Measurements from ENCODE around the gene PRDX2.

PRDX2 gene

GRCh38 chr19:12752056-12752781, 49.4 kb downstream of the PRDX2 start:
- H3K27ac ChIP-seq (ENCODE audit: low read length) = no peak overlapping the region
- no peaks in the 10 kb centered on the region for H3K4me1 ChIP-seq (ENCODE audit: control insufficient read depth, low read depth, low read length)
- H3K9me3 ChIP-seq (ENCODE audit: control insufficient read depth, low read depth, low read length) = no peaks in the 10 kb centered on the region
- H3K27me3 ChIP-seq (ENCODE audit: control insufficient read depth, insufficient read depth, low read length) = peaks cover 30% of the 10 kb centered on the region
- H3K9ac ChIP-seq (ENCODE audit: low read length) = no peak overlapping the region
- peak overlapping the region; percentile 53 for H3K4me3 ChIP-seq (ENCODE audit: low read length)
- H3K36me3 ChIP-seq (ENCODE audit: control insufficient read depth, low read depth, low read length) = peaks cover 8% of the 10 kb centered on the region

- H3K27me3 ChIP-seq (ENCODE audit: control insufficient read depth, insufficient read depth, low read length) = peaks cover 30% of the 10 kb centered on the region
Measured at GRCh38 chr19:12751635-12752034, 50.0 kb downstream of the PRDX2 start, which contains the start of gene BEST2. TSS of gene BEST2 (plus strand) at chr19:12751791. CDS start at chr19:12752593, 802 bp downstream.

GRCh38 chr19:12750851-12751250, 50.7 kb downstream of the PRDX2 start:
- peaks cover 30% of the 10 kb centered on the region for H3K27me3 ChIP-seq (ENCODE audit: control insufficient read depth, insufficient read depth, low read length)
- no peaks in the 10 kb centered on the region for H3K4me1 ChIP-seq (ENCODE audit: control insufficient read depth, low read depth, low read length)
- no peak overlapping the region for H3K27ac ChIP-seq (ENCODE audit: low read length)
- no peak overlapping the region for H3K4me3 ChIP-seq (ENCODE audit: low read length)
- H3K9ac ChIP-seq (ENCODE audit: low read length) = no peak overlapping the region
- H3K9me3 ChIP-seq (ENCODE audit: control insufficient read depth, low read depth, low read length) = no peaks in the 10 kb centered on the region
- peaks cover 13% of the 10 kb centered on the region for H3K36me3 ChIP-seq (ENCODE audit: control insufficient read depth, low read depth, low read length)

More at GRCh38 chr19:12751635-12752034, 50.0 kb downstream of the PRDX2 start, which contains the start of gene BEST2:
- Histone ChIP-seq H3K9ac (ENCODE audit: low read length) (no peak within 1 kb of the TSS), H3K9me3 (ENCODE audit: control insufficient read depth, low read depth, low read length) (no peaks in the 10 kb centered on the region), H3K4me1 (ENCODE audit: control insufficient read depth, low read depth, low read length) (no peaks in the 10 kb centered on the region), H3K27ac (ENCODE audit: low read length) (no peak within 1 kb of the TSS), H3K36me3 (ENCODE audit: control insufficient read depth, low read depth, low read length) (peaks cover 11% of the 10 kb centered on the region), H3K4me3 (ENCODE audit: low read length) (peak within 1 kb of the TSS; percentile 53)

GRCh38 chr19:12749938-12750521, 51.6 kb downstream of the PRDX2 start:
- Histone ChIP-seq H3K4me1 (ENCODE audit: control insufficient read depth, low read depth, low read length) (no peaks in the 10 kb centered on the region), H3K36me3 (ENCODE audit: control insufficient read depth, low read depth, low read length) (peaks cover 21% of the 10 kb centered on the region), H3K9ac (ENCODE audit: low read length) (no peak overlapping the region), H3K27me3 (ENCODE audit: control insufficient read depth, insufficient read depth, low read length) (peaks cover 30% of the 10 kb centered on the region), H3K4me3 (ENCODE audit: low read length) (no peak overlapping the region), H3K9me3 (ENCODE audit: control insufficient read depth, low read depth, low read length) (no peaks in the 10 kb centered on the region), H3K27ac (ENCODE audit: low read length) (no peak overlapping the region)

DNA sequence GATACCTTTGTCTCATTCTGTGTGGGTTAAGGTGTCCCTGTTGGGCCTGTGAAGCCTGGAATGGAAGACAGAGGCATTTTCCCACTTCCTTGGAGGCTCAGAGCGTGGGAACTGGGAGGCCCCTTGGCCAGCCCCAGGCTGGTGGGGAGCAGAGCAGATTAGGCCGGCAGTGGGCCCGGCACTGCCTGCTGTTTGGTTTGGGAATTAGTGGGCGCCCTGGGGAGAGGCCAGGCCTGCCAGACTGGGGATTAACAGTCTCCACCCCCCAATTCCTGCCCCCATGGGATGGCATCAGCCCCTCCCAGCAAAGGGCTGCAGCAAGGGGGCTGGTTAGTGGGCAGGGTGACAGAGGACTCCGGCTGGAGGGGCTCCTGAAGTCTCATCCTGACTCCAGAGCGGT, 53.1 kb downstream of the PRDX2 start:
- Histone ChIP-seq H3K9me3 (ENCODE audit: control insufficient read depth, low read depth, low read length) (no peaks in the 10 kb centered on the region), H3K27me3 (ENCODE audit: control insufficient read depth, insufficient read depth, low read length) (peaks cover 30% of the 10 kb centered on the region), H3K36me3 (ENCODE audit: control insufficient read depth, low read depth, low read length) (peaks cover 28% of the 10 kb centered on the region), H3K4me3 (ENCODE audit: low read length) (no peak overlapping the region), H3K9ac (ENCODE audit: low read length) (no peak overlapping the region), H3K4me1 (ENCODE audit: control insufficient read depth, low read depth, low read length) (no peaks in the 10 kb centered on the region), H3K27ac (ENCODE audit: low read length) (no peak overlapping the region)

All from iPS-18a (cell line).